GM18868 (cell line): ENCODE measurements around the gene C2orf72.
"Not testable (repeated sequence)": the region's sequence is repeated elsewhere in the genome, so short reads cannot be mapped to it uniquely, and the experiment has no call there.

ENCODE experiments used
- ATAC-seq: cut with Tn5 transposase; IDR thresholded peaks from one replicate; pipeline ENCODE4 v1.9.1; 2021; ENCODE audit warnings: mild to moderate bottlenecking, moderate library complexity; ENCODE audit not compliant: unreplicated experiment

Gene C2orf72

DNA sequence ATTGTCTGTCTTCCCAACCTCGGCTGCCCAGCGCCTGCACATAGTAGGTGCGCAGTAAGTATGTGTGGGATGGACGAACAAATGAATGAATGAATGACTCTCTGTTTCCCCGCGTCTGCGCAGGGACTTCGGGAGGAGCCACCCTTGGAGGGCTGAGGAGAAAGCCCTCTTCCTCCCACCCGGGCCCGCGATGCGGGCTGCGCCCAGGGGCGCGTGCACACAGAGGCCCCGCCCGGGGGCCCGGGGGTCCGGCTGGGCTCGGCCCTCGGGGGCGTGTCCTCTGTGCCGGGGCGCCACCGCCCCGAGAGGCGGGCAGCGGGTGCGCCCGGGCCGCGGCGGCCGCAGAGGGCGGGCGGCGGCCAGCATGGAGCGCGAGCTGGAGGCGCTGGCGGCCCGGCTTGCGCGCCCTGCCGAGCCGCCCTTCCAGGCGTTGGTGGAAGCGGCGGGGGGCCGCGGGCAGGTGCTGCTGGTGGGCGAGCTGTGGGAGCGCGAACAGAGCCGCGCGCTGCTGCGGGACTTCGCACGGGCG lies at the start of gene C2orf72:
Gene C2orf72 (plus strand): TSS at position 322 of the 529 bp plus-strand sequence. CDS start 43 bp downstream, at position 365.
- ATAC-seq = no peak

DNA sequence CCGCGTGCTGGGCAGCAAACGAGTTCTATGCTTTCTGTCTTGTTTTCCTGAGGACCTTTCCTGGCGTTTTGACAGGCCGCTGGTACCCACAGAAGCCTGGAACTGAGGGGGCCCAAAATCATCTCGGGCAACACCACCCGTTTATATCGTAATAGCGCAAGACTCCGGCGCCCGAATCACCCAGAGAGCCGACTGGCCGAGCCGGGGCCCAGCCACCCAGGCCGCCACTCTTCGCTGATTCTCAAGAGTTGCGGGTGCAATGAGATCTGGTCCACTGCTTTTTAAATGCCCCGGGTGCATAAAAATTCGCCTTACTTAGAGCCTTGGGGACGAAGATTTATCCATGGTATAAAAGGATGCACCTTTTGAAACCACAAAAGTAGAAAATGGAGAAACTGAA lies 47.6 kb upstream of the C2orf72 start:
- ATAC-seq = no peak

- ATAC-seq = no peak
These were observed 47.0 kb upstream of the C2orf72 start for GRCh38 chr2:230990131-230990898.

DNA sequence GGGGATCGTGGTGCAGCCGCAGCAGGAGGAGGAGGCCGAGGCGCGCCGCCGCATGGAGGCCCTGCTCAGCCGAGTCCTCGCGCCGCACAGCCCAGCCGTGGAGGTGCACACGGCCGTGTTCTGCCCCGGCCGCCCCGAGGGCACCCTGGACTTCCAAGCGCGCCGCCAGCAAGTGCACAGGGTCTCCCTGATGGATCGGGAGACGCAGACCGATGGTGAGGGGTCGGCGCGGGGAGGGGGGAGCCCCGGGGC lies 46.5 kb upstream of the C2orf72 start:
- no peak for ATAC-seq

DNA sequence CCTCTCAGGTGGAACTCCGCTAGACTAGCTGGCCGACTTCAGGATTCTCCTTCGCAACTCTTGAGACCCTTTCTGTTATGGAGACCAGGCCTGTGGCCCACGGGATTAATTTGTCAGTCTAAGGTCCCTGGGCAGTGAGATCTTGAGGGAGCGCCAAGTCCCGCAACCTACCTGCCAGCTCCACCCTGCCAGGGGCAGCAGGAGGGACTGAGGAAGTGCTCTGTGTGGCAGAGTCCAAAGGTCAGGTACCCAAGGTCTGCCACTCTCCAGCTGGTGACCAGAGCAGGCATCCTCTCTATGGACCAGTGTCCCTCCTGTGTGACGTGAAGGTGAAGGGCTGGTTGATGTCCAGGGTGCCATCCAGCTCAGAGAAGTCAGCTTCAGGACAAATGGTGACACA lies 45.7 kb upstream of the C2orf72 start:
- ATAC-seq = no peak

- ATAC-seq = no peak
These were observed 41.5 kb upstream of the C2orf72 start, which contains the start of gene SPATA3 for GRCh38 chr2:230995821-230996220. SPATA3 (plus strand) TSS chr2:230996121; CDS start chr2:230996234, 113 bp downstream.

GRCh38 chr2:230996661-230997060 lies 40.7 kb upstream of the C2orf72 start:
- no peak for ATAC-seq

- ATAC-seq = no peak
These were observed 38.4 kb upstream of the C2orf72 start for GRCh38 chr2:230998882-230999281.

DNA sequence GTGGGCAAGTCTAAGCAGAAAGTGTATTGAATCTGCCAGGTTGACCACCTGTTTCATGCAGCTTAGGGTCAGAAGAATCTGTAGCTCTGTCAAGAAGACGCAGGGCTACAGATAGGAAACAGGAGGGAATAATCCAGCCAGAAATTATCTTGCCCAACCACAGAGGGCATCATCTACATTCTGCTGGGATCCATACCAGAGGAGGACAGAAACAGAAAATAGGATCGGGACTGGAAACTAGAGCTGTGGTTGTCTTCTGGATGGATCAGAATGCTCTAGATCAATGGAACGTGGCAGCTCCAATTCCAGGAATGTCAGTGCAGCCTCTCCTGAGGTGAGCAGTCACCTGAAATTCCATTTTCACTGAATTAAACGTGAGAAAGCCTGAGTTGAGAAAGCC lies 37.8 kb upstream of the C2orf72 start:
- ATAC-seq = no peak

DNA sequence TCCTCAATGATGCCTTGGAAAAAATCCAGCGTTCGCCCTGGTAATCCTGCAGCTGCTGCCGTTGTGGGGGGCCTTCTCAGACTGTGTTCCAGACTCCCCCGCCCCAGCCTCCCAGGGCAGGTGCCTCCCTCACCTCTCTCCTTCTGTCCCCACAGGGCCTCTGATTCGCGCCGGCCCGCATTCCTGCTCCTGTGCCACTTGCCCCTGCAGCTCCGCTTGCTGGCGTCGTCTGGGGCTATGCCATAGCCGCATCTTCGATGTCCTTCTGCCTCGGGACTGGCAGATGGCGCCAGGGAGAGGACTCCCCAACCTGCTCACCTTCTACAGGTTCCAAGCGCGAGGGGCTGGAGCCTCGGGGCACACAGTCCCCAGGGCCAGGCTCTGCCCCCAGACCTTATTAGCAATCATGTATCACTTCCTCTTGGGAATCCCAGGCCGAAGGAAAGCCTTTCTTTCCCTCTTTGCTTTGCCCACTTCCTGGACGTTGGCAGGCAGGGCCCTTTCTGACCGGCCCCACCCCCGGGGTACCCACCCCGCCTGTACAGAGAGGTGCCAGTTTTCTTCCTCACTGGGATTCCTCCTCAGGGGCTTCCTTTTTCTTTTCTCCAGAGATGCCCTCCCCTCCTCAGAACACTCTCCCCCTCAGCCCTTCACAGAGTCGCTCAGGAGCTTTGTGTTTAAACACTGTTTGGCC lies 37.0 kb upstream of the C2orf72 start:
- ATAC-seq = no peak

DNA sequence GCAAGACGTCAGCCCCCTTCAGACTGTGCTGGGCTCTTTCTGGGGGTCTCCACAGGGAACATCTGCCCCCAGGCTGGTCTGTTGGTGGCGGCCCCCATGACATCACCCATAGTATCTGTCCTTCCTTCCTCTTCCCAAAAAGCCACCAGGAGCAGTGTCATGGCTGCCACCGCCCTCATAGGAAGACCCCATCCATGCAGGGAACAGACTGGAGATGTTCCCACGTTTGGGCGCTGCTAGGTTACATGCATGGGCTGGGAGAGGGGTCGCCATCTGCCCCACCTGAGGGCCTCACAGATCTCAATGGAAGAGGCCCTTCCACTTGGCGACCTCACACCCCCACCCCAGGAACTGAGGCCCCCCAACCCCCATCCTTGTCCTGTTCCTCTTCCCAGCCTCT lies 36.3 kb upstream of the C2orf72 start:
- ATAC-seq = no peak

- no peak for ATAC-seq
These were observed 35.4 kb upstream of the C2orf72 start for GRCh38 chr2:231001921-231002320.

DNA sequence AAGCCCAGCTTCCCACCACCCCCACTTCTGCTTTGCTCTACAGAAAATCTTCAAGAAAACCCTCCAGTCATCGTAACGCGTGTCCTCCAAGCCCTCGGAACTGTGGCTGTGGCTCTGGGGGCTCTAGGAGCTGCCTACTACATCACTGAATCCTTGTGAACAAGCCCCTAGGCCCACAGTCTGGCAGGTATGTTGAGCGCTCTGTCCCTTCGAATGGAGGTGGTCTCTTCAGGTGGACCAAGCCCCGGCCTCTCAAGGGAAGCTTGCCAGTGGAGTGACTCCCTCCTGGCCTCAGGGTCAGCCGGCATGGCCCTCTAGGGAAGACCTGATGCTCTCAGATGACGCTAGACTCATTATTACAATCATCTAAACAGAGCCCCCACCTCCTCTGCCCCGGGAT lies 34.7 kb upstream of the C2orf72 start:
- no peak for ATAC-seq

DNA sequence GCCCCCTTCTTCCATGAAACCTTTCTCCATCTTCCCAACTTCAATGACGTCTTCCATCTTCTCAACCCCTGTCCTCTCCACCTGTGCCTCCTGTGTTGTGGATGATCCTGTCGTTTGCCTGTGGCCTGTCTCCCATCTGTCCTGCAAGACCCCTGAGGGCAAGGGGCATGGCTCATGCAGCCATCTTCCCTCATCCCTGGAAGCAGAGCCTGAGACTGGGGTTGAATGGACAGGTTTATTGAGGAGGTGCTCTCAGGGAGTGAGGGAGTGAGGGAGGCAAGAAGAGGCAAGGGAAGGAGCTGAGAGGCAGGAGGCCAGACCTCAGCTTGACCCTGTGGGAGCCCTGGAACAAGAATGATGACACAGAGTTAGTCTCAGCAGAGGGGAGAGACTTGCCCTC lies 34.1 kb upstream of the C2orf72 start:
- no peak for ATAC-seq

GRCh38 chr2:231004930-231005329 lies 32.4 kb upstream of the C2orf72 start:
- not testable (repeated sequence) for ATAC-seq

GRCh38 chr2:231007286-231008098 lies 29.8 kb upstream of the C2orf72 start:
- ATAC-seq = no peak

DNA sequence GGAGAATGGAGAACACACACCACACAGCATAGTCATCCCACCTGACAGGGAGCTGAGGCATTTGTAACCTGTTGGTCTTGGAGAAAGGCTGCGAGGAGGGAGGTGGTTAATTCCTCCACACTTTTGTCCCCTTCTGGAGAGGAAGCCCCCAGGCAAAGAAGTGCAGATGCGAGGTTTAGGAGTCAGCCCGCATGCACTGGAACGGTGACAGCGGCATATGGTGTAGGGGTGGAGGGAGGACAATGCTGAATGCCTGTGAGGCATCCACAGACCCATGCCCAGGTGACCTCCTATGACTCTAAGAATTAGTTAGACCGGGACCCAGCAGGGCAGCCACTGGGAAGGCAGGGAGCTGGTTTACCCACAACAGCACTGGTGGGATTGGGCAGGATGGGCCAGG lies 29.2 kb upstream of the C2orf72 start:
- ATAC-seq = no peak

- no peak for ATAC-seq
These were observed 27.9 kb upstream of the C2orf72 start for GRCh38 chr2:231009236-231009919.

GRCh38 chr2:231010201-231010730 lies 27.1 kb upstream of the C2orf72 start:
- no peak for ATAC-seq

DNA sequence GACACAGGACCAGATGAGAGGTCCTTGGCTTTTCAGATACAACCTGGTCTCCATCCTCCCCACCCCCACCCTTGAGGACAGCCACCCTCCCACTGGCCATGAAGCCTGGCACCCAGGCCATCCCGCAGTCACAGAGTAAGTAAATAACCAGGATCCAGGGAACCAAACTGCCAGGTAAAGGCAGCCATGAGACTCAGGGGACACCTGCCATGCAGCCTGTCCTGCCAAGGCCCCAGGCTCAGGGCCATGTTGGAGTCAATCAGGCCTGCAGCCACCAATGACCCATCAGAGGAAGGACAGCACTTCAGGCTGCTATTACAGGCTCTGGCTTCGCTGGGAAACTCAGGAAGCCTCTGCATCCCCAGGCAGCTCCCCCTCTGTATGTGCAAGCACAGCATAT lies 25.8 kb upstream of the C2orf72 start:
- no peak for ATAC-seq

DNA sequence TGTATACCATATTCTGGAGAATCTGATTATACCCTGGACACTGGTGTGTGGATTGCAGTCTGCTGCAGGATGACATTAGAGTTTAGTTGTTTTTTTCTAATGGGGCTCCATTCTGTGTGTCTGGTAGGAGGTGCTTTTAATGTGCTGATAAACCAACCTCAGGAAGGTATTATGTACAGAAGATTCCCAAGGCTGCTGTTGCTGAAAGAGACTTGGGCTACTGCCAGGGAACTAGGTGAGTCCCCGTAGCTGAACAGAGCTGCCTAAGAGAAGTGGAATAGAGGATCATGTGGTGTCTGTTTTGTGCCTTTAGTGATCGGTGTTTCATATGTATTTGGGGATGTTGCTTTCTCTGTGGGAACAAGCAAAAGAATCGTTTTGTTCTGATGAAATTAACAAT lies 24.9 kb upstream of the C2orf72 start:
- no peak for ATAC-seq
